IMR-90 (cell line): ENCODE data around the gene DND1. TPM values are rescaled to one million over a fixed set of nuclear protein-coding genes. Genes with fewer than 3 reads are reported as not detected.
"Not testable (repeated sequence)": the region's sequence is repeated elsewhere in the genome, so short reads cannot be mapped to it uniquely, and the experiment has no call there.

ENCODE experiments used
- ATAC-seq: fragments of 200-7000 bp; cut with Tn5 transposase; 2 replicates; pipeline ENCODE4 v1.9.1; 2020; ENCODE audit warnings: low read depth, mild to moderate bottlenecking, moderate library complexity
- BruUV-seq: library from RNA; stranded (reverse); fragments of 400-500 nt; replicated peaks from 2 replicates; lab custom pipeline; 2021; lab: Mats Ljungman, UMichigan
- CTCF ChIA-PET: fragments of 300-600 bp; formaldehyde crosslinking; extraction: SDS; loops from one replicate; lab custom pipeline; 2021; ENCODE audit warnings: antibody characterized with exemption; lab: Yijun Ruan, JAX
- POLR2A ChIA-PET: fragments of 300-600 bp; sonication (Branson Sonifier 250); formaldehyde crosslinking; loops from one replicate; lab custom pipeline; 2022; ENCODE audit warnings: antibody characterized with exemption; ENCODE audit not compliant: unreplicated experiment; lab: Charles Lee
- DNase-seq: peaks from one replicate; pipeline ENCODE4 v3.0.0; 2013
- H2AFZ ChIP-seq: replicated peaks from 2 replicates; pipeline ENCODE3; 2013; ENCODE audit warnings: low read length, mild to moderate bottlenecking; ENCODE audit not compliant: poor library complexity
- H2AK5ac ChIP-seq: 2 replicates; pipeline ENCODE4 v1.6.1; 2013; ENCODE audit warnings: low read depth, low read length, inconsistent platforms
- H2AK9ac ChIP-seq: replicated peaks from 2 replicates; pipeline ENCODE3; 2013; ENCODE audit warnings: mild to moderate bottlenecking, low read depth, low read length, moderate library complexity; ENCODE audit not compliant: poor library complexity
- H2BK120ac ChIP-seq: 2 replicates; pipeline ENCODE4 v1.6.1; 2013; ENCODE audit warnings: low read depth, low read length, inconsistent platforms
- H2BK15ac ChIP-seq: 3 replicates; pipeline ENCODE4 v1.6.1; 2013; ENCODE audit warnings: low read depth, low read length, inconsistent platforms
- H2BK20ac ChIP-seq: 2 replicates; pipeline ENCODE4 v1.6.1; 2013; ENCODE audit warnings: low read depth, mild to moderate bottlenecking, inconsistent platforms, low read length, moderate library complexity
- H2BK5ac ChIP-seq: 2 replicates; pipeline ENCODE4 v1.6.1; 2013; ENCODE audit warnings: mild to moderate bottlenecking, low read depth, low read length, inconsistent platforms; ENCODE audit not compliant: poor library complexity, severe bottlenecking
- H3K14ac ChIP-seq: replicated peaks from 2 replicates; pipeline ENCODE4 v1.6.1; 2013; ENCODE audit warnings: low read depth, low read length, inconsistent platforms
- H3K18ac ChIP-seq: 2 replicates; pipeline ENCODE4 v1.6.1; 2013; ENCODE audit warnings: low read depth, low read length, control low read depth
- H3K23ac ChIP-seq: 2 replicates; pipeline ENCODE4 v1.6.1; 2013; ENCODE audit warnings: low read depth, low read length, inconsistent platforms
- H3K27ac ChIP-seq: 2 replicates; pipeline ENCODE4 v1.5.1; 2013; ENCODE audit warnings: mild to moderate bottlenecking, control low read depth, low read length; ENCODE audit not compliant: insufficient read depth
- H3K27me3 ChIP-seq: 2 replicates; pipeline ENCODE4 v1.6.1; 2013; ENCODE audit warnings: low read length; ENCODE audit not compliant: control insufficient read depth, insufficient read depth
- H3K36me3 ChIP-seq: 2 replicates; pipeline ENCODE4 v1.6.1; 2013; ENCODE audit warnings: low read length, mixed read lengths; ENCODE audit not compliant: control insufficient read depth, insufficient read depth
- H3K4ac ChIP-seq: 2 replicates; pipeline ENCODE4 v1.6.1; 2013; ENCODE audit warnings: low read depth, low read length, inconsistent platforms
- H3K4me1 ChIP-seq: 2 replicates; pipeline ENCODE4 v1.6.1; 2013; ENCODE audit warnings: low read length, mixed read lengths; ENCODE audit not compliant: control insufficient read depth, insufficient read depth
- H3K4me2 ChIP-seq: 2 replicates; pipeline ENCODE4 v1.6.1; 2013; ENCODE audit warnings: low read depth, mild to moderate bottlenecking, control low read depth, low read length, moderate library complexity
- H3K4me3 ChIP-seq: 2 replicates; pipeline ENCODE4 v1.5.1; 2013; ENCODE audit warnings: low read depth, mild to moderate bottlenecking, control low read depth, low read length, moderate library complexity; ENCODE audit not compliant: insufficient read depth
- H3K56ac ChIP-seq: 2 replicates; pipeline ENCODE4 v1.6.1; 2013; ENCODE audit warnings: low read length, inconsistent platforms; ENCODE audit not compliant: insufficient read depth; ENCODE audit errors: extremely low read depth
- H3K79me1 ChIP-seq, 2 experiments: 2 replicates each; pipeline ENCODE4 v1.6.1; 2013; ENCODE audit warnings: low read length in 2 of 2, inconsistent platforms in 1 of 2, low read depth in 1 of 2
- H3K9ac ChIP-seq: 2 replicates; pipeline ENCODE4 v1.6.1; 2013; ENCODE audit warnings: low read depth, low read length, control low read depth
- H3K9me1 ChIP-seq: 2 replicates; pipeline ENCODE4 v1.6.1; 2013; ENCODE audit warnings: low read length, inconsistent platforms; ENCODE audit not compliant: insufficient read depth
- H3K9me3 ChIP-seq: 2 replicates; pipeline ENCODE4 v1.6.1; 2013; ENCODE audit warnings: low read length; ENCODE audit not compliant: control insufficient read depth, insufficient read depth
- H4K20me1 ChIP-seq: 2 replicates; pipeline ENCODE4 v1.6.1; 2013; ENCODE audit warnings: low read length, inconsistent platforms; ENCODE audit not compliant: insufficient read depth
- H4K5ac ChIP-seq: 2 replicates; pipeline ENCODE4 v1.6.1; 2013; ENCODE audit warnings: mild to moderate bottlenecking, low read depth, low read length, control low read depth
- H4K8ac ChIP-seq, 2 experiments: 2 replicates each; pipeline ENCODE4 v1.6.1; 2013; ENCODE audit warnings: low read depth in 2 of 2, low read length in 2 of 2, control low read depth in 1 of 2, inconsistent platforms in 1 of 2
- H4K91ac ChIP-seq: 2 replicates; pipeline ENCODE4 v1.6.1; 2013; ENCODE audit warnings: low read depth, low read length, inconsistent platforms; ENCODE audit not compliant: insufficient read depth
- CEBPB ChIP-seq: IDR thresholded peaks from 2 replicates; pipeline ENCODE4 v1.6.1; 2012; ENCODE audit warnings: low read depth, low read length, improper control_type of control experiment
- SMC3 ChIP-seq: fragments of 150-350 bp; IDR thresholded peaks from 2 replicates; pipeline ENCODE4 v1.6.1; 2016; ENCODE audit warnings: low read depth, mild to moderate bottlenecking, antibody characterized with exemption, low read length, moderate library complexity
- WGBS, 2 experiments: methylation state at CpG; one replicate each; pipeline versions ENCODE4 v1.1.5 to v1.1.7; 2013; ENCODE audit warnings: missing lambda C conversion rate in 2 of 2; ENCODE audit not compliant: insufficient read length in 1 of 2; ENCODE audit errors: extremely low coverage in 2 of 2; 5-methylcytosine and 5-hydroxymethylcytosine counted together
- dilution Hi-C: fragments of 300-500 bp; cut with HindIII; formaldehyde crosslinking; loops from one replicate; pipeline ENCODE4 v1.14.3; 2018; ENCODE audit warnings: low sequenced_read_pairs; ENCODE audit not compliant: unreplicated experiment
- in situ Hi-C: fragments of 300-500 bp; cut with MboI; formaldehyde crosslinking; loops from 3 replicates; pipeline ENCODE4 v1.14.3; 2019; ENCODE audit warnings: low sequenced_read_pairs, inconsistent platforms, mixed read lengths
- intact Hi-C: fragments of 100-400 bp; cut with micrococcal nuclease; formaldehyde crosslinking; loops from 2 replicates; pipeline ENCODE4 v1.10.0; 2022
- polyA plus RNA-seq, 3 experiments: library from polyadenylated mRNA; depleted of rRNA; stranded (reverse); fragments of >200 nt; gene quantifications; 2 replicates each; pipeline ENCODE4 v1.2.3, GENCODE V29; 2012; ENCODE audit warnings: low replicate concordance in 1 of 3
- total RNA-seq: library from RNA; depleted of rRNA; stranded (reverse); fragments of >200 nt; gene quantifications from 2 replicates; pipeline ENCODE4 v1.2.3, GENCODE V29; 2012
- TF ChIP-seq, protein P1 (sequence below): fragments of 150-350 bp; IDR thresholded peaks from 2 replicates; pipeline ENCODE4 v1.6.1; 2016; ENCODE audit warnings: low read depth, mild to moderate bottlenecking, low read length, moderate library complexity, borderline replicate concordance

Gene DND1
- total and polyA plus RNA-seq, 2 of the 4 experiments (the other 2 are of a cell fraction), result under 0.01 to 0.67 TPM

DNA sequence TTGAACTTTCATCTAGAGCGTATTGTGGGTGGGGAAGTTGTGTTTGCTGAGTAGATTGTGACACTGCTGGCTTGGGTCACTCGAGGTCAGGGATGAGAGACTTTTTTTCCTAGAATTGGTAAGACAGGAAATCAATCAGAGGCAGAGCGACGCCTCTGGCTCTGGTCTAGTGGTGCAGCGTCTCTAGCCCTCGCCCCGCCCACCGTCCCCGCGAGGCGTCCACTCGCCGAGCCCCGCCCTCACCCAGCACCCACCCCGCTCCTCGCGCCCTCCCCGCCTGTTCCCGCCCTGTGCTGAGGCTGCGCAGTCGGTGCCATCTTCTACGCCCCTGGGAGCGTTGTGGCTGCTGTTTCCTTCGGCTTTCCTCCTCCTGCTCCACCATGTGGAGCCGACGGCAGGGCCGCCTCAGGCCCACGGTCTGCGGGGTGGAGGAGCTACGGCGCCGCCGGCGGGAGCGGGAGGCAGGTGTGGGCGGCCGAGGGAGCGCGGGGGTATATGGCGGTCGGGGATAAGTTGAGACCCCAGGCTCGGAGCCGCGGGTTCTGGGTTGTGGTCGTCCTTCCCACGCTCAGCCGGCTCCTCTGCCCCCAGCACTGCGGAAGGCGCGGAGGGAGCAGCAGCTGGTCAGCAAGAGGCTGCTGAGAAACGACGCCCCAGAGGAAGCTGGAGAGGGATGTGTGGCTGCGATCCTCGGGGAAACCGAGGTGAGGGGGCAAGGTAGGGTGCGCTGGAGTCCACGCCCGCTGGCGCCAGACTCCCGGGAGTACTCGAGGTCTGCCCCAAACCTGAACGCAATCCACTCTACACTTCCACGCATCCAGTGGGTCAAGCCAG, 34.0 kb downstream of the DND1 start, which contains the start of gene TMCO6 (continued):
- TF ChIP-seq, protein P1, sequence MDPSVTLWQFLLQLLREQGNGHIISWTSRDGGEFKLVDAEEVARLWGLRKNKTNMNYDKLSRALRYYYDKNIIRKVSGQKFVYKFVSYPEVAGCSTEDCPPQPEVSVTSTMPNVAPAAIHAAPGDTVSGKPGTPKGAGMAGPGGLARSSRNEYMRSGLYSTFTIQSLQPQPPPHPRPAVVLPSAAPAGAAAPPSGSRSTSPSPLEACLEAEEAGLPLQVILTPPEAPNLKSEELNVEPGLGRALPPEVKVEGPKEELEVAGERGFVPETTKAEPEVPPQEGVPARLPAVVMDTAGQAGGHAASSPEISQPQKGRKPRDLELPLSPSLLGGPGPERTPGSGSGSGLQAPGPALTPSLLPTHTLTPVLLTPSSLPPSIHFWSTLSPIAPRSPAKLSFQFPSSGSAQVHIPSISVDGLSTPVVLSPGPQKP, result no peak
- TF ChIP-seq CEBPB (peak; percentile 70), SMC3 (peak; percentile 1; the same call in 1 of the 2 replicates)

DNA sequence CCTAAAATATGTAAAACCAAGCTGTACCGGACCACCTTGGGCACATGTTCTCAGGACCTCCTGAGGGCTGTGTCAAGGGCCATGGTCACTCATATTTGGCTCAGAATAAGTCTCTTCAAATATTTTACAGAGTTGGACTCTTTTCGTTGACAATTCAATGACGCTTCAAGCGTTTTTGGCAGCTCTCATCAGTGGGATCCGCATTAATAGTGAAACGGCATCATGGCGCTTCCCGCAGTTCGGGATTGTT, 34.6 kb downstream of the DND1 start:
- in situ Hi-C loops, ATAC-seq, H2AK5ac ChIP-seq, BruUV-seq, H3K27me3 ChIP-seq, DNase-seq, POLR2A ChIA-PET, H2BK20ac ChIP-seq, H3K9me3 ChIP-seq, dilution Hi-C loops, H3K4me1 ChIP-seq, H4K20me1 ChIP-seq, H2AK9ac ChIP-seq, H3K9me1 ChIP-seq: not testable (repeated sequence)
- H3K4me2 ChIP-seq, result peak overlapping the region; percentile 95
- peak overlapping the region; percentile 82 for H4K5ac ChIP-seq
- H2BK15ac ChIP-seq, result peak overlapping the region; percentile 21; the same call in 1 of the 3 replicates
- CTCF ChIA-PET, result interaction anchor here (0.6 to 1.2 kb wide), 4 partner anchors 9 to 253 kb away, joined by 3 to 4 read pairs (median 4); partner anchors contain the start of gene IK
- peak overlapping the region; percentile 15 for H3K14ac ChIP-seq
- intact Hi-C loops, result loop anchor here (1.0 to 10.0 kb wide), 3 partner anchors 82 to 394 kb away; partner anchors contain the start of genes EIF4EBP3 and SRA1
- peak overlapping the region; percentile 1; the same call in 1 of the 2 replicates for H3K23ac ChIP-seq
- H3K18ac ChIP-seq, result peak overlapping the region; percentile 71
- H4K91ac ChIP-seq, result peak overlapping the region; percentile 71
- peak overlapping the region; percentile 44 for H3K4me3 ChIP-seq
- H2BK120ac ChIP-seq, result peak overlapping the region; percentile 11; the same call in 1 of the 2 replicates
- H3K79me1 ChIP-seq, result peaks cover 6 to 27% of the 10 kb centered on the region in 2 experiments
- peak overlapping the region; percentile 91 for H2AFZ ChIP-seq
- H3K9ac ChIP-seq, result peak overlapping the region; percentile 55
- H3K27ac ChIP-seq, result peak overlapping the region; percentile 60
- peak overlapping the region; percentile 73 to 84; a peak in 3 of 4 replicates for H4K8ac ChIP-seq
- WGBS, 2 experiments, result 23% methylated on average over 5 of the region's 9 CpGs; no CpG with 5 or more reads in 1 of the 2 experiments
- H3K4ac ChIP-seq, result peak overlapping the region; percentile 23
- peak overlapping the region; percentile 61 for H2BK5ac ChIP-seq
- H3K56ac ChIP-seq, result peak overlapping the region; percentile 21; the same call in 1 of the 2 replicates
- H3K36me3 ChIP-seq, result peaks cover 15% of the 10 kb centered on the region
